Fibroblast of villous mesenchyme (primary cell): ENCODE data around the gene HOOK1. TPM values are rescaled to one million over a fixed set of nuclear protein-coding genes. Genes with fewer than 3 reads are reported as not detected.

Experiments used
- DNase-seq: peaks from one replicate; pipeline ENCODE4 v3.0.0-alpha.2; 2010; ENCODE audit warnings: low read depth
- H3K4me3 ChIP-seq: 2 replicates; pipeline ENCODE4 v1.5.1; 2011; ENCODE audit warnings: low read depth, mild to moderate bottlenecking, low read length
- CTCF ChIP-seq: IDR thresholded peaks from 2 replicates; pipeline ENCODE4 v1.5.1; 2012; ENCODE audit warnings: low read depth, mild to moderate bottlenecking, low read length; ENCODE audit not compliant: insufficient read depth
- total RNA-seq: library from RNA; depleted of rRNA; stranded (reverse); fragments of >200 nt; gene quantifications from 2 replicates; pipeline ENCODE4 v1.2.3, GENCODE V29; 2012

The HOOK1 gene
- not detected in 2 replicates for total RNA-seq

GRCh38 chr1:59814901-59815825, at the start of gene HOOK1:
Gene HOOK1, plus strand, starts transcription at chr1:59814949. Its CDS starts 169 bp downstream, at chr1:59815118.
- no peak for TF ChIP-seq CTCF
- H3K4me3 ChIP-seq = no peak within 1 kb of the TSS
- DNase-seq = no peak

- no peak overlapping the region for H3K4me3 ChIP-seq
- DNase-seq = no peak
- TF ChIP-seq CTCF = no peak
Observed at GRCh38 chr1:59765011-59765730, 49.6 kb upstream of the HOOK1 start.

- TF ChIP-seq CTCF = no peak
- no peak for DNase-seq
- H3K4me3 ChIP-seq = no peak overlapping the region
Observed at GRCh38 chr1:59766227-59766855, 48.4 kb upstream of the HOOK1 start.

- DNase-seq = peak; percentile 25
Observed at GRCh38 chr1:59767119-59767518, 47.6 kb upstream of the HOOK1 start.

GRCh38 chr1:59768792-59769735, 45.7 kb upstream of the HOOK1 start:
- no peak for DNase-seq
- no peak for TF ChIP-seq CTCF
- H3K4me3 ChIP-seq = no peak overlapping the region

More at GRCh38 chr1:59767119-59767518, 47.6 kb upstream of the HOOK1 start:
- H3K4me3 ChIP-seq = no peak overlapping the region
- no peak for TF ChIP-seq CTCF

- H3K4me3 ChIP-seq = no peak overlapping the region
- DNase-seq = no peak
- TF ChIP-seq CTCF = no peak
Observed at GRCh38 chr1:59769736-59770095, 45.0 kb upstream of the HOOK1 start.
